ENCODE results near the gene CBFA2T2. TPM values are rescaled to one million over a fixed set of nuclear protein-coding genes. Genes with fewer than 3 reads are reported as not detected.

Gene CBFA2T2
- total and polyA plus RNA-seq, 10 of the 15 experiments (the other 5 are each of a cell fraction or from before 2014, with no cell fraction given), result 0.61 to 8.6 (median 5.5) TPM

DNA sequence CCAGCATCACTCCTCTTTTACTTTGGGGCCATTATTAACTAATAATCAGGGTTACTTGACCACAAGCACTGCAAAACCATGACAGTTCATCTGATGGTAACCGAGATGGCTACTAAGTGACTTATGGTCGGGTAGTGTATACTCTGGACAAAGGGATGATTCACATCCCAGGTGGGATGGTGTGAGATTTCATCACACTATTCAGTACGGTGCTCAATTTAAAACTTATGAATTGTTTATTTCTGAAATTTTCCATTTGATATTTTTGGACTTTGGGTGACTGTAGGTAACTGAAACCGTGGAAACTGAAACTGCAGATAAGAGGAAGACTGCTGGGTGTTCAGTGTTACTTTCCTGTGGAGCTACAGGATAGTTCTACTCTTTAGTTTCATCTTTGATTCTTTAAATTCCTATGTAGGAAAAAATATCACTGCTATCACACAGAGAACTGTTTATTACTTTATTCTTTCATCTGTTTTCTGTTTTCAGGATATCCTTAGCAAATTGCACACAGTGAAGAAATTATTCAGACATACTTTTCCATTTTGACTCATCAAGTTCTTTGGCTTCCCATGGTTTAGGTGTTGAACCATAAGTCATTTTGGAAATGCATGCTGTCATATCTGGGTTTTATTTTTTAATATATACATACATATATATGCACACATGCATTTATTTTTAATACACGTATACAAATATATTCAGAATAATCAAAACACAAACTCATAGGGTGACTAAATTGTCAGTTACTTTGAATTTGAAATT is 113.1 kb downstream of the CBFA2T2 start (continued):
- TF ChIP-seq REST (IDR thresholded peaks at IDR 0.05; ENCODE audit: low read depth, low read length) (no peak), DPF2 (IDR thresholded peaks at IDR 0.05) (0 out of 2 replicates have a peak, but pooled peaks have one; percentile 43), JUNB (IDR thresholded peaks at IDR 0.05) (peak; percentile 75), ZNF687 (IDR thresholded peaks at IDR 0.05) (no peak)
